Activated B cell treated with CpG ODN at 0.5 μM for 24 hours (primary cell): ENCODE data around the gene ATP23. TPM values are rescaled to one million over a fixed set of nuclear protein-coding genes. Genes with fewer than 3 reads are reported as not detected.

Experiments used
- ATAC-seq: fragments of 200-7000 bp; cut with Tn5 transposase; one replicate; pipeline ENCODE4 v1.10.0; 2021; ENCODE audit warnings: low read depth, mild to moderate bottlenecking, moderate library complexity
- CTCF ChIA-PET: fragments of 350-600 bp; sonication (Branson Sonifier 250); formaldehyde crosslinking; loops from one replicate; lab custom pipeline; 2021; ENCODE audit warnings: antibody characterized with exemption; lab: Charles Lee
- POLR2A ChIA-PET: fragments of 350-600 bp; sonication (Branson Sonifier 250); formaldehyde crosslinking; loops from one replicate; lab custom pipeline; 2021; ENCODE audit warnings: antibody characterized with exemption; lab: Charles Lee
- DNase-seq: peaks from one replicate; pipeline ENCODE4 v3.0.0; 2022
- H3K27ac Mint-ChIP-seq: one replicate; pipeline ENCODE4 v1.8.0; 2020; ENCODE audit warnings: mixed read lengths
- H3K27me3 Mint-ChIP-seq: one replicate; pipeline ENCODE4 v1.8.0; 2021; ENCODE audit warnings: mixed read lengths
- H3K36me3 Mint-ChIP-seq: one replicate; pipeline ENCODE4 v1.8.0; 2021; ENCODE audit warnings: low read depth, mixed read lengths
- H3K4me1 Mint-ChIP-seq: one replicate; pipeline ENCODE4 v1.8.0; 2021; ENCODE audit warnings: mixed read lengths
- H3K4me3 Mint-ChIP-seq: one replicate; pipeline ENCODE4 v1.8.0; 2020; ENCODE audit warnings: mild to moderate bottlenecking, mixed read lengths
- H3K9me3 Mint-ChIP-seq: one replicate; pipeline ENCODE4 v1.8.0; 2020; ENCODE audit warnings: mixed read lengths
- CTCF ChIP-seq: fragments of 200-600 bp; IDR thresholded peaks from one replicate; pipeline ENCODE4 v1.8.0; 2022; ENCODE audit warnings: antibody characterized with exemption, mild to moderate bottlenecking
- intact Hi-C: fragments of 100-400 bp; cut with micrococcal nuclease; formaldehyde crosslinking; loops from one replicate; pipeline ENCODE4 v1.15.1; 2024
- total RNA-seq: library from RNA; stranded (reverse); gene quantifications from 2 replicates; pipeline ENCODE4 v1.2.3, GENCODE V29; 2022

Gene ATP23
- total RNA-seq, 1 donor from 2014 or later = 3.0 TPM

- intact Hi-C loops = no loop called here
- DNase-seq = no peak
- no peaks in the 10 kb centered on the region for H3K27me3 Mint-ChIP-seq
- no peak overlapping the region for H3K4me3 Mint-ChIP-seq
- no peak overlapping the region for H3K27ac Mint-ChIP-seq
- peaks cover 10% of the 10 kb centered on the region for H3K36me3 Mint-ChIP-seq
- H3K4me1 Mint-ChIP-seq = peaks cover 36% of the 10 kb centered on the region
- no peaks in the 10 kb centered on the region for H3K9me3 Mint-ChIP-seq
- no peak for ATAC-seq
- TF ChIP-seq CTCF = no peak
- ChIA-PET CTCF (no interaction called here), POLR2A (interaction anchor here (0.6 kb wide), 1 partner anchor 1551 kb away, joined by 3 read pairs; no protein-coding TSS in a partner anchor)
These were observed 2.1 kb upstream of the ATP23 start for GRCh38 chr12:57939291-57939690.

GRCh38 chr12:57940052-57940914 lies 1.1 kb upstream of the ATP23 start:
- Mint-ChIP-seq H3K27me3 (no peaks in the 10 kb centered on the region), H3K4me1 (peaks cover 31% of the 10 kb centered on the region), H3K9me3 (no peaks in the 10 kb centered on the region), H3K4me3 (peak overlapping the region; percentile 96), H3K27ac (peak overlapping the region; percentile 95), H3K36me3 (peaks cover 10% of the 10 kb centered on the region)
- ATAC-seq (no peak), DNase-seq (no peak)
- no peak for TF ChIP-seq CTCF
- POLR2A ChIA-PET = interaction anchor here (1.0 to 1.4 kb wide), 5 partner anchors 41 to 195 kb away, joined by 3 to 12 read pairs (median 7); partner anchors contain the start of gene TSPAN31
- intact Hi-C loops = loop anchor here (2.0 kb wide), 2 partner anchors 35 to 1657 kb away; partner anchors contain the start of gene SLC16A7
- CTCF ChIA-PET = no interaction called here

- ATAC-seq = no peak
- peaks cover 26% of the 10 kb centered on the region for H3K4me1 Mint-ChIP-seq
These were observed 527 bp upstream of the ATP23 start for GRCh38 chr12:57940915-57941164.

GRCh38 chr12:57943438-57944080 lies 2.2 kb downstream of the ATP23 start:
- POLR2A ChIA-PET = no interaction called here
- ATAC-seq (no peak), DNase-seq (no peak)
- Mint-ChIP-seq H3K4me1 (peaks cover 20% of the 10 kb centered on the region), H3K9me3 (no peaks in the 10 kb centered on the region), H3K27me3 (no peaks in the 10 kb centered on the region), H3K27ac (peak overlapping the region; percentile 18), H3K4me3 (no peak overlapping the region), H3K36me3 (peaks cover 3% of the 10 kb centered on the region)
- no peak for TF ChIP-seq CTCF
- intact Hi-C loops = no loop called here
- CTCF ChIA-PET = no interaction called here

More at GRCh38 chr12:57940915-57941164, 527 bp upstream of the ATP23 start:
- Mint-ChIP-seq H3K36me3 (peaks cover 7% of the 10 kb centered on the region), H3K27ac (peak overlapping the region; percentile 95), H3K27me3 (no peaks in the 10 kb centered on the region), H3K9me3 (no peaks in the 10 kb centered on the region), H3K4me3 (peak overlapping the region; percentile 96)
- intact Hi-C loops = loop anchor here (2.0 kb wide), 2 partner anchors 36 to 1656 kb away; partner anchors contain the start of gene SLC16A7
- ChIA-PET CTCF (no interaction called here), POLR2A (interaction anchor here (0.7 to 1.4 kb wide), 6 partner anchors 41 to 829 kb away, joined by 3 to 12 read pairs (median 6); partner anchors contain the start of gene TSPAN31)
- no peak for DNase-seq
- TF ChIP-seq CTCF = no peak
